Neural progenitor cell (in vitro differentiated cells): ENCODE measurements around the gene GDI1. TPM values are rescaled to one million over a fixed set of nuclear protein-coding genes. Genes with fewer than 3 reads are reported as not detected.

Experiments used
- DNase-seq: peaks from one replicate; pipeline ENCODE4 v3.0.0-alpha.2; 2016; ENCODE audit warnings: low spot score
- H2AFZ ChIP-seq: fragments of 200-600 bp; sonication (generic); replicated peaks from 2 replicates; pipeline ENCODE4 v1.6.1; 2016; ENCODE audit warnings: antibody characterized with exemption
- H3F3A ChIP-seq: fragments of 200-600 bp; sonication (generic); 2 replicates; pipeline ENCODE4 v1.6.1; 2016; ENCODE audit warnings: antibody characterized with exemption, low read depth
- H3K27ac ChIP-seq: fragments of 200-600 bp; sonication (generic); 2 replicates; pipeline ENCODE4 v1.5.1; 2016; ENCODE audit warnings: mild to moderate bottlenecking
- H3K27me3 ChIP-seq: fragments of 200-600 bp; sonication (generic); 2 replicates; pipeline ENCODE4 v1.6.1; 2016; ENCODE audit warnings: mild to moderate bottlenecking, moderate library complexity
- H3K36me3 ChIP-seq: fragments of 200-600 bp; sonication (generic); 2 replicates; pipeline ENCODE4 v1.5.1; 2016
- H3K4me1 ChIP-seq: fragments of 200-600 bp; sonication (generic); 2 replicates; pipeline ENCODE4 v1.6.1; 2016; ENCODE audit warnings: mixed run types
- H3K4me2 ChIP-seq: fragments of 200-600 bp; sonication (generic); 2 replicates; pipeline ENCODE4 v1.6.1; 2016
- H3K4me3 ChIP-seq: fragments of 200-600 bp; sonication (generic); 2 replicates; pipeline ENCODE4 v1.5.1; 2016
- H3K79me2 ChIP-seq: fragments of 200-600 bp; sonication (generic); 2 replicates; pipeline ENCODE4 v1.6.1; 2016; ENCODE audit warnings: low read depth
- H3K9ac ChIP-seq: fragments of 200-600 bp; sonication (generic); 2 replicates; pipeline ENCODE4 v1.6.1; 2016
- H3K9me3 ChIP-seq: fragments of 200-600 bp; sonication (generic); 2 replicates; pipeline ENCODE4 v1.5.1; 2016; ENCODE audit warnings: low read depth
- H4K20me1 ChIP-seq: fragments of 200-600 bp; sonication (generic); 2 replicates; pipeline ENCODE4 v1.6.1; 2016; ENCODE audit warnings: low read depth
- H3K27ac Mint-ChIP-seq: 3 replicates; pipeline ENCODE4 v1.8.0; 2021; ENCODE audit warnings: mixed read lengths
- H3K27me3 Mint-ChIP-seq: 2 replicates; pipeline ENCODE4 v1.8.0; 2022; ENCODE audit warnings: low read depth, mild to moderate bottlenecking, inconsistent platforms, moderate library complexity, mixed read lengths; ENCODE audit not compliant: insufficient read depth
- H3K36me3 Mint-ChIP-seq: 3 replicates; pipeline ENCODE4 v1.8.0; 2021; ENCODE audit warnings: mixed read lengths
- H3K4me1 Mint-ChIP-seq: 3 replicates; pipeline ENCODE4 v1.8.0; 2021; ENCODE audit warnings: mixed read lengths
- H3K4me3 Mint-ChIP-seq: 3 replicates; pipeline ENCODE4 v1.8.0; 2021; ENCODE audit warnings: mild to moderate bottlenecking, moderate library complexity, mixed read lengths
- H3K9me3 Mint-ChIP-seq: 3 replicates; pipeline ENCODE4 v1.8.0; 2020; ENCODE audit warnings: mixed read lengths
- CTCF ChIP-seq: fragments of 200-600 bp; sonication (generic); IDR thresholded peaks from 2 replicates; pipeline ENCODE4 v1.5.1; 2017; ENCODE audit warnings: antibody characterized with exemption, mild to moderate bottlenecking
- EZH2 ChIP-seq: fragments of 200-600 bp; sonication (generic); IDR thresholded peaks from 2 replicates; pipeline ENCODE4 v1.6.1; 2017; ENCODE audit warnings: antibody characterized with exemption, mild to moderate bottlenecking, moderate library complexity
- EZH2phosphoT487 ChIP-seq: fragments of 200-600 bp; sonication (generic); IDR thresholded peaks from 2 replicates; pipeline ENCODE4 v1.6.1; 2017; ENCODE audit warnings: antibody characterized with exemption
- total RNA-seq: library from RNA; depleted of rRNA; stranded (reverse); fragments of >200 nt; gene quantifications from 2 replicates; pipeline ENCODE4 v1.2.3, GENCODE V29; 2015; ENCODE audit warnings: low replicate concordance

The GDI1 gene
- total RNA-seq, 1 donor from 2014 or later, result 119 TPM

GRCh38 chrX:154396973-154397887 lies 39.7 kb upstream of the GDI1 start:
- H3K4me3 ChIP-seq, result peak overlapping the region; percentile 78
- H3F3A ChIP-seq, result peaks cover 48% of the 10 kb centered on the region
- DNase-seq, result peak; percentile 66
- Mint-ChIP-seq H3K27me3 (peaks cover 8% of the 10 kb centered on the region), H3K27ac (peak overlapping the region; percentile 93), H3K4me3 (peak overlapping the region; percentile 98), H3K36me3 (peaks cover 13% of the 10 kb centered on the region), H3K9me3 (peaks cover 17% of the 10 kb centered on the region), H3K4me1 (peaks cover 13% of the 10 kb centered on the region)
- no peaks in the 10 kb centered on the region for H3K9me3 ChIP-seq
- TF ChIP-seq EZH2 (no peak), EZH2phosphoT487 (no peak), CTCF (no peak)
- H3K4me2 ChIP-seq, result peak overlapping the region; percentile 83
- no peaks in the 10 kb centered on the region for H3K27me3 ChIP-seq
- no peaks in the 10 kb centered on the region for H3K4me1 ChIP-seq
- H3K27ac ChIP-seq, result peak overlapping the region; percentile 97
- H3K79me2 ChIP-seq, result peaks cover 20% of the 10 kb centered on the region
- peak overlapping the region; percentile 78 for H3K9ac ChIP-seq
- peaks cover 23% of the 10 kb centered on the region for H4K20me1 ChIP-seq
- H2AFZ ChIP-seq, result no peak overlapping the region
- H3K36me3 ChIP-seq, result no peaks in the 10 kb centered on the region

DNA sequence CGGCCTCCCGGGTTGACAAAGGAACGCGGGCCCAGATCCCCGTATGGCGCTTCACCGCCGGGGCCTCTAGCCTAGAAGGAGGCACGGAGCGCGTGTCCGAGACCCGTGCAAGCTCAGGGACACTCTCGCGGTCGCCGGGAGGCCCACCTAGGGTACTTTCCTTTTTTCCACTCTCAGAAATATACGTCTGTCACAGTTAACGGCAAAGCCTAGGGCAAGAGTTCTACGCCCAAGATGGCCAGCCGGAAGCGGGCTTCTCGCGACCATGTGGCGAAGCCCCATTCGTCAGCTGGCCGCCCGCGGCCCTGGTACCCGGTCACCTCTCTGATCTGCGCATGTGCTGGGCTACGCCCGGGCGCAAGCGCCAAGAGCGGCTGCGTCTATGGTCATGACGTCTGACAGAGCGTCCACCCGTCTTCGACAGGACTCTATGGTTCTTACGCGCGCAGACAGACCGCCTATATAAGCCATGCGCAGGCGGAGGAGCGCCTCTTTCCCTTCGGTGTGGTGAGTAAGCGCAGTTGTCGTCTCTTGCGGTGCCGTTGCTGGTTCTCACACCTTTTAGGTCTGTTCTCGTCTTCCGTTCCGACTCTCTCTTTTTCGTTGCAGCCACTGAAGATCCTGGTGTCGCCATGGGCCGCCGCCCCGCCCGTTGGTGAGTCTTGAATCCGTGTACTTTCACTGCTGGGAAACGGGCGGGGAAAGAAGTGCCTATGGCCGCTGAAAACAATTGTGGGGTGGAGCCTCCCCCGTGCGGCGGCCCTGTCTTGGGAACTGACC lies 38.9 kb upstream of the GDI1 start, which contains the start of gene RPL10:
Gene RPL10 (plus strand): TSS at position 490 of the 780 bp plus-strand sequence. CDS start 143 bp downstream, at position 633.
- H3K9me3 ChIP-seq, result no peaks in the 10 kb centered on the region
- TF ChIP-seq EZH2 (no peak), EZH2phosphoT487 (no peak), CTCF (no peak)
- no peaks in the 10 kb centered on the region for H3K27me3 ChIP-seq
- H4K20me1 ChIP-seq, result peaks cover 23% of the 10 kb centered on the region
- H3K9me3 Mint-ChIP-seq, result peaks cover 17% of the 10 kb centered on the region
- H3K4me3 Mint-ChIP-seq, result peak within 1 kb of the TSS; percentile 98
- H3K36me3 ChIP-seq, result no peaks in the 10 kb centered on the region
- peak within 1 kb of the TSS; percentile 97 for H3K27ac ChIP-seq
- peak; percentile 96 for DNase-seq
- peaks cover 13% of the 10 kb centered on the region for H3K4me1 Mint-ChIP-seq
- peaks cover 13% of the 10 kb centered on the region for H3K36me3 Mint-ChIP-seq
- peaks cover 8% of the 10 kb centered on the region for H3K27me3 Mint-ChIP-seq
- no peaks in the 10 kb centered on the region for H3K4me1 ChIP-seq
- no peak within 1 kb of the TSS for H2AFZ ChIP-seq
- peaks cover 50% of the 10 kb centered on the region for H3F3A ChIP-seq
- H3K27ac Mint-ChIP-seq, result peak within 1 kb of the TSS; percentile 93
- peak within 1 kb of the TSS; percentile 87 for H3K4me2 ChIP-seq
- peak within 1 kb of the TSS; percentile 78 for H3K9ac ChIP-seq
- H3K79me2 ChIP-seq, result peaks cover 20% of the 10 kb centered on the region
- H3K4me3 ChIP-seq, result peak within 1 kb of the TSS; percentile 78

DNA sequence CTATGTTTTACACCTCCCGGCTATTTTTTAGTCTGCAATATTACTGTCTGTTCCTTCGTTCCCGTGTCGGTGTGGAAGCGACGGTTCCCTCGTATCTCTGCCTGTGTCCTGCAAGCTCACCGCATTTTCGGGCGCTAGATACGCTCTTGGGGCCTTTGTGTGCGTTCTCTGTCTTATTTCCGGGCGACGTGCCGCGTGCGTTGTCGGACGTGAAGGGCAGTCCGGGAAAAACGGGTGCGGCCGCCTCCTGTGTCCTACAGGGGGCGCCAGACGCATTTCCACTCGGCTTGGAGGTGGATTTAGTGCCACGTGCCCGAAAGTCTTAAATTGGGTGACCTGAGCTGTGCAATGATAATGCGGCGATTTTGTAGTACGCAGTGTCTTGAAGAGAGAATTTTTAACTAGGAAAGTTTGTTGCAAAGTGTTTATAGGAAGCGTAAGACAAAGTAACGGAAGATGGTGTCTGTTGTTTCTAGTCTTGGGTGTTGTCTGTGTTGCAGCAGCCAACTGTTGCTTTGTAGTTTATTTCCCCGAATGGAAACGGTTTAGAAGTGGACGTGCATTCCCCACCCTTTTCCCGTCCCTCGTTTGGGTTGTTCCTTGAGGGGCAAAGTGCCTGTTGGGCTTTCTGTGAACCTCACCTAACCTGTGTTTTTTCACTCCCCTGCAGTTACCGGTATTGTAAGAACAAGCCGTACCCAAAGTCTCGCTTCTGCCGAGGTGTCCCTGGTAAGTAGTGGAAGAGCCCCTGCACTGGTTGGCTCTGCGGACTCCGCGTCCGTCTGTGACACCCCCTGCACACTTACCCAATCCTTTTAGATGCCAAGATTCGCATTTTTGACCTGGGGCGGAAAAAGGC lies 38.1 kb upstream of the GDI1 start:
- Mint-ChIP-seq H3K4me1 (peaks cover 13% of the 10 kb centered on the region), H3K27ac (peak overlapping the region; percentile 93), H3K4me3 (peak overlapping the region; percentile 98), H3K36me3 (peaks cover 15% of the 10 kb centered on the region), H3K27me3 (peaks cover 12% of the 10 kb centered on the region), H3K9me3 (peaks cover 24% of the 10 kb centered on the region)
- no peaks in the 10 kb centered on the region for H3K4me1 ChIP-seq
- peaks cover 23% of the 10 kb centered on the region for H4K20me1 ChIP-seq
- no peaks in the 10 kb centered on the region for H3K36me3 ChIP-seq
- H3K4me2 ChIP-seq, result peak overlapping the region; percentile 87
- peaks cover 50% of the 10 kb centered on the region for H3F3A ChIP-seq
- no peaks in the 10 kb centered on the region for H3K9me3 ChIP-seq
- H3K27me3 ChIP-seq, result no peaks in the 10 kb centered on the region
- peak overlapping the region; percentile 75 for H3K9ac ChIP-seq
- TF ChIP-seq CTCF (peak; percentile 73), EZH2 (no peak), EZH2phosphoT487 (no peak)
- H2AFZ ChIP-seq, result no peak overlapping the region
- H3K27ac ChIP-seq, result peak overlapping the region; percentile 72
- peaks cover 20% of the 10 kb centered on the region for H3K79me2 ChIP-seq
- peak overlapping the region; percentile 78 for H3K4me3 ChIP-seq
- DNase-seq, result peak; percentile 82
